Fibroblast of lung (primary cell): ENCODE measurements around the gene PSMA7. TPM values are rescaled to one million over a fixed set of nuclear protein-coding genes. Genes with fewer than 3 reads are reported as not detected.

Experiments
- DNase-seq, 2 donors: peaks; one replicate each; pipeline versions ENCODE4 v3.0.0 to v3.0.0-alpha.2; 2010; ENCODE audit warnings: low read depth in 2 of 2
- H2AFZ ChIP-seq: 2 replicates; pipeline ENCODE4 v1.5.1; 2012; ENCODE audit warnings: low read length, control low read depth, inconsistent platforms
- H3K27ac ChIP-seq: 2 replicates; pipeline ENCODE4 v1.5.1; 2011; ENCODE audit warnings: low read length, control low read depth; ENCODE audit not compliant: insufficient read depth
- H3K27me3 ChIP-seq: 2 replicates; pipeline ENCODE4 v1.5.1; 2011; ENCODE audit warnings: mild to moderate bottlenecking, low read length; ENCODE audit not compliant: control insufficient read depth, insufficient read depth
- H3K36me3 ChIP-seq: 2 replicates; pipeline ENCODE4 v1.5.1; 2011; ENCODE audit warnings: low read length; ENCODE audit not compliant: control insufficient read depth, insufficient read depth
- H3K4me1 ChIP-seq: 2 replicates; pipeline ENCODE4 v1.5.1; 2011; ENCODE audit warnings: low read length; ENCODE audit not compliant: control insufficient read depth, insufficient read depth; ENCODE audit errors: extremely low read depth
- H3K4me2 ChIP-seq: 2 replicates; pipeline ENCODE4 v1.5.1; 2011; ENCODE audit warnings: low read length, control low read depth; ENCODE audit not compliant: insufficient read depth; ENCODE audit errors: extremely low read depth
- H3K4me3 ChIP-seq, 4 experiments: fragments of 200-600 bp in 1 of 4; sonication (generic) in 1 of 4; replicated peaks in 1 of 4; 2 replicates each; pipeline ENCODE4 v1.5.1; 2011 to 2016; ENCODE audit warnings: low read length in 4 of 4, low read depth in 3 of 4, mild to moderate bottlenecking in 3 of 4, control low read depth in 2 of 4, inconsistent platforms in 1 of 4, mixed read lengths in 1 of 4; ENCODE audit not compliant: insufficient read depth in 1 of 4; ENCODE audit errors: control extremely low read depth in 1 of 4
- H3K79me2 ChIP-seq: 2 replicates; pipeline ENCODE4 v1.5.1; 2012; ENCODE audit warnings: mild to moderate bottlenecking, low read length, inconsistent platforms; ENCODE audit not compliant: control insufficient read depth, insufficient read depth
- H3K9ac ChIP-seq: 2 replicates; pipeline ENCODE4 v1.5.1; 2011; ENCODE audit warnings: mild to moderate bottlenecking, low read length, control low read depth; ENCODE audit not compliant: insufficient read depth
- H3K9me3 ChIP-seq: 2 replicates; pipeline ENCODE4 v1.5.1; 2012; ENCODE audit warnings: low read depth, low read length; ENCODE audit not compliant: control insufficient read depth, insufficient read depth
- H4K20me1 ChIP-seq: 2 replicates; pipeline ENCODE4 v1.5.1; 2011; ENCODE audit warnings: low read length; ENCODE audit not compliant: control insufficient read depth, insufficient read depth; ENCODE audit errors: extremely low read depth
- EZH2 ChIP-seq: IDR thresholded peaks from 2 replicates; pipeline ENCODE4 v1.5.1; 2012; ENCODE audit warnings: low read length, control low read depth, mild to moderate bottlenecking; ENCODE audit errors: missing control alignments
- polyA plus RNA-seq, 2 donors: library from polyadenylated mRNA; depleted of rRNA in 1 of 2; stranded (reverse) in 1 of 2; unstranded in 1 of 2; fragments of >200 nt; gene quantifications; 2 replicates each; pipeline ENCODE4 v1.2.1, GENCODE V29; 2011 to 2012; ENCODE audit warnings: missing spikeins in 1 of 2
- total RNA-seq: library from RNA; depleted of rRNA; stranded (reverse); fragments of >200 nt; gene quantifications from 2 replicates; pipeline ENCODE4 v1.2.1, GENCODE V29; 2014
- TF ChIP-seq, protein P1 (sequence below), 2 donors: IDR thresholded peaks in 1 of 2; conservative IDR thresholded peaks in 1 of 2; 1 replicate in 1 of 2; 2 replicates in 1 of 2; pipeline ENCODE4 v1.5.1; 2011 to 2012; ENCODE audit warnings: low read length in 2 of 2, control low read depth in 1 of 2, inconsistent platforms in 1 of 2, low read depth in 1 of 2, mild to moderate bottlenecking in 1 of 2

PSMA7 gene
- total and polyA plus RNA-seq, 2 donors (not counting 1 experiment from before 2014, with no cell fraction given): 234 to 342 TPM

DNA sequence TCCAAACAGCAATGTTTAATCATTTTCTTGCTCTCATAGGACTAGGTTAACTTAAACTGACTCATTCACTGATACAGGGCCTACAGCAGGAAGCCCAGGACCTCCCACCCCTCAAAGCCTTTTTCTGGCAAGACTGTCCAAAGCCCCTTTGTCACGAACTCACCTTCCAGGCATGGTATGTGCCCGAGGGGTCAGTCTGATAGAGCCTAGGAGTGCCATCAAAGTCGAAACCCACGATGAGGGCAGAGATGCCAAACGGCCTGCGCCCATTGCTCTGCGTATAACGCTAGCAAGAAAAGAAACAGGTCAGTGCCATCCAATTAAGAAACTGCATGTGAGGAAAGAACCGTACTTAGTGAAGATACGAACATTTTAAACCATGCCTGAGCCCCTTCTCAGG lies 4.3 kb downstream of the PSMA7 start:
- Histone ChIP-seq H3K27me3 (no peaks in the 10 kb centered on the region), H3K4me2 (no peak overlapping the region), H3K27ac (no peak overlapping the region), H4K20me1 (peaks cover 2% of the 10 kb centered on the region), H2AFZ (no peak overlapping the region), H3K4me1 (peaks cover 6% of the 10 kb centered on the region), H3K36me3 (peaks cover 25% of the 10 kb centered on the region), H3K4me3 (no peak overlapping the region), H3K79me2 (peaks cover 46% of the 10 kb centered on the region), H3K9me3 (no peaks in the 10 kb centered on the region), H3K9ac (no peak overlapping the region)
- no peak for DNase-seq
- no peak for TF ChIP-seq EZH2
- TF ChIP-seq, protein P1, sequence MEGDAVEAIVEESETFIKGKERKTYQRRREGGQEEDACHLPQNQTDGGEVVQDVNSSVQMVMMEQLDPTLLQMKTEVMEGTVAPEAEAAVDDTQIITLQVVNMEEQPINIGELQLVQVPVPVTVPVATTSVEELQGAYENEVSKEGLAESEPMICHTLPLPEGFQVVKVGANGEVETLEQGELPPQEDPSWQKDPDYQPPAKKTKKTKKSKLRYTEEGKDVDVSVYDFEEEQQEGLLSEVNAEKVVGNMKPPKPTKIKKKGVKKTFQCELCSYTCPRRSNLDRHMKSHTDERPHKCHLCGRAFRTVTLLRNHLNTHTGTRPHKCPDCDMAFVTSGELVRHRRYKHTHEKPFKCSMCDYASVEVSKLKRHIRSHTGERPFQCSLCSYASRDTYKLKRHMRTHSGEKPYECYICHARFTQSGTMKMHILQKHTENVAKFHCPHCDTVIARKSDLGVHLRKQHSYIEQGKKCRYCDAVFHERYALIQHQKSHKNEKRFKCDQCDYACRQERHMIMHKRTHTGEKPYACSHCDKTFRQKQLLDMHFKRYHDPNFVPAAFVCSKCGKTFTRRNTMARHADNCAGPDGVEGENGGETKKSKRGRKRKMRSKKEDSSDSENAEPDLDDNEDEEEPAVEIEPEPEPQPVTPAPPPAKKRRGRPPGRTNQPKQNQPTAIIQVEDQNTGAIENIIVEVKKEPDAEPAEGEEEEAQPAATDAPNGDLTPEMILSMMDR (conservative IDR thresholded peaks at IDR 0.05 in 1 of 2, IDR thresholded peaks at IDR 0.05 in 1 of 2; ENCODE audit: low read depth in 1 of 2, low read length in 2 of 2): no peak

DNA sequence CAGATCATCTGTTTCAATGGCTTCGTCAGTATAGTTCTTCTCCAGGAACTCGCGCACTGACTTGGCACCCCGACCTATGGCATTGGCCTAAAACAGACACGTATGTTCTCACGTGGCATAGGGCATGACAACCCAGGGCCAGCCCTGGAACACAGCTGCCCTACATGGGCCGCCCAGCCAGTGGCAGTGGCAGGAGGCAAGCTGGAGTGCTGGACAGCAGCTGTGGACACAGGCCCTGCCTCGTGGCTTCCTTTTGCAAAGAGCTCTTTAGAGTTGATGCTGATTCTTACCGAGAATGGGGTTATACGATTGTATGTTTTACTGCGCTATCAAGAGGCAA lies 5.0 kb downstream of the PSMA7 start:
- Histone ChIP-seq H3K4me3 (no peak overlapping the region), H4K20me1 (peaks cover 2% of the 10 kb centered on the region), H3K36me3 (peaks cover 26% of the 10 kb centered on the region), H3K27me3 (no peaks in the 10 kb centered on the region), H3K27ac (no peak overlapping the region), H3K79me2 (peaks cover 46% of the 10 kb centered on the region), H3K9ac (no peak overlapping the region), H3K4me2 (no peak overlapping the region), H2AFZ (no peak overlapping the region), H3K4me1 (peaks cover 6% of the 10 kb centered on the region), H3K9me3 (no peaks in the 10 kb centered on the region)
- no peak for DNase-seq
- TF ChIP-seq, protein P1 (conservative IDR thresholded peaks at IDR 0.05 in 1 of 2, IDR thresholded peaks at IDR 0.05 in 1 of 2; ENCODE audit: low read depth in 1 of 2, low read length in 2 of 2): no peak
- TF ChIP-seq EZH2: no peak

DNA sequence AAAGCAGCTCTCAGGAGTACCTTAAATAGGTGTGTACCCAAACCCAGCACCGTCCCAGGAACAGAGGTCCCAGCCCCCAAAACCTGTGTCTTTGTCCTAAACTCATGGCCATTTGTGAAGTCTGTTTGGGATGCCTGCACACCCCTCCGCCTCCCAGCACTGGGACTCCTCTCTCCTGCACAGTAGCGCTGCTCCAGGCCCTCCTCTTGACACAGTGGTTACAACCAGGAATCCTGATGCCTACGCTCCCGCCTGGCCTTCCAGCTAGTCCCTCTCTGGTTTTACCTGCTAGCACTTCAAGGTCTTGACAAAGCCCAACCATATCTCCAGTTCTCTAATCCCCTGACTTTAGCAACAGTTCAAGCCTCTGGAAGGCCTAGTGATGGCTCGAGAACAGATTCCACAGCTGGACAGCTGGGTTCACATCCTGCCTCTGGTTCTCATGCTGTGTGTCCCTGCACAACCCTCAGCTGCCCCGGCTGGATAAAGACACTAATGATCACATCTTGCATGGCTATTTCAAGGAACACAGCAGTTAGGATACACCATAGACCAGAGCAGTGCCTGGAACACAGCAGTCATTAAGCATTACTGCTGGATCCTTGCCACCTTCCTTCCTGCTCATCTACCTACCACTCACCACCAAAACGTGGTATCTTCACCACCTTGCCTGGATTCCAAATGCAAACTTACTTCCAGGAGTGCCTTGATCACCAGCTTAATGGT lies 5.6 kb downstream of the PSMA7 start:
- H3K4me1 ChIP-seq: peaks cover 6% of the 10 kb centered on the region
- no peak for TF ChIP-seq EZH2
- TF ChIP-seq, protein P1 (conservative IDR thresholded peaks at IDR 0.05 in 1 of 2, IDR thresholded peaks at IDR 0.05 in 1 of 2; ENCODE audit: low read depth in 1 of 2, low read length in 2 of 2): no peak
- no peak overlapping the region for H3K9ac ChIP-seq
- H2AFZ ChIP-seq: no peak overlapping the region
- peaks cover 28% of the 10 kb centered on the region for H3K36me3 ChIP-seq
- no peaks in the 10 kb centered on the region for H3K27me3 ChIP-seq
- H4K20me1 ChIP-seq: peaks cover 2% of the 10 kb centered on the region
- H3K4me3 ChIP-seq: no peak overlapping the region
- no peak overlapping the region for H3K4me2 ChIP-seq
- peaks cover 41% of the 10 kb centered on the region for H3K79me2 ChIP-seq
- no peaks in the 10 kb centered on the region for H3K9me3 ChIP-seq
- H3K27ac ChIP-seq: no peak overlapping the region
- DNase-seq: no peak
